ENCODE data around the gene HYAL3.

GRCh38 chr3:50246517-50246954 lies 52.7 kb downstream of the HYAL3 start:
- TF ChIP-seq CTCF (IDR thresholded peaks at IDR 0.05; ENCODE audit: poor library complexity, severe bottlenecking) (no peak), EZH2 (IDR thresholded peaks at IDR 0.05; ENCODE audit: borderline replicate concordance, insufficient read depth, low read length, poor library complexity, severe bottlenecking) (no peak), POLR2AphosphoS5 (IDR thresholded peaks at IDR 0.05) (no peak)
